HepG2 (cell line): ENCODE results near the gene ODAD4. TPM values are rescaled to one million over a fixed set of nuclear protein-coding genes. Genes with fewer than 3 reads are reported as not detected.

Experiments used
- CTCF ChIP-seq: sonication (generic); formaldehyde crosslinking; IDR thresholded peaks from 2 replicates; pipeline ENCODE4 v1.5.0; 2020; ENCODE audit warnings: mild to moderate bottlenecking, missing genetic modification reagents, moderate library complexity
- GATA4 ChIP-seq: sonication (generic); IDR thresholded peaks from 2 replicates; pipeline ENCODE4 v1.6.1; 2016; ENCODE audit warnings: antibody characterized with exemption, low read depth, borderline replicate concordance
- GLI4 ChIP-seq: sonication (generic); formaldehyde crosslinking; IDR thresholded peaks from 2 replicates; pipeline ENCODE4 v1.5.1; 2020; ENCODE audit warnings: missing genetic modification reagents, mild to moderate bottlenecking, moderate library complexity, borderline replicate concordance
- MYC ChIP-seq: sonication (generic); formaldehyde crosslinking; IDR thresholded peaks from 2 replicates; pipeline ENCODE4 v1.9.0; 2021; ENCODE audit warnings: missing genetic modification reagents, borderline replicate concordance
- MZF1 ChIP-seq: sonication (generic); formaldehyde crosslinking; IDR thresholded peaks from 2 replicates; pipeline ENCODE4 v1.8.1; 2023; ENCODE audit warnings: mild to moderate bottlenecking, missing genetic modification reagents, borderline replicate concordance
- NR1H2 ChIP-seq: sonication (generic); formaldehyde crosslinking; IDR thresholded peaks from 2 replicates; pipeline ENCODE4 v1.8.1; 2022; ENCODE audit warnings: low read depth, missing genetic modification reagents, borderline replicate concordance
- PCBP1 ChIP-seq: fragments of 200-400 bp; formaldehyde crosslinking; IDR thresholded peaks from 2 replicates; pipeline ENCODE4 v1.6.1; 2017; ENCODE audit warnings: mild to moderate bottlenecking, low read depth, low read length, borderline replicate concordance
- POLR2AphosphoS2 ChIP-seq: IDR thresholded peaks from 2 replicates; pipeline ENCODE4 v1.6.1; 2011; ENCODE audit warnings: low read depth, low read length, improper control_type of control experiment
- POLR2AphosphoS5 ChIP-seq: IDR thresholded peaks from 2 replicates; pipeline ENCODE4 v1.6.1; 2012; ENCODE audit warnings: low read depth, low read length
- SIN3A ChIP-seq: IDR thresholded peaks from 2 replicates; pipeline ENCODE4 v1.6.1; 2011; ENCODE audit warnings: low read depth, mild to moderate bottlenecking, control low read depth, low read length, borderline replicate concordance
- SKI ChIP-seq: fragments of 450-650 bp; IDR thresholded peaks from one replicate; pipeline ENCODE4 v1.6.1; 2018; ENCODE audit warnings: mild to moderate bottlenecking; ENCODE audit not compliant: partially characterized antibody
- SOX5 ChIP-seq: IDR thresholded peaks from 2 replicates; pipeline ENCODE4 v1.6.1; 2016; ENCODE audit warnings: borderline replicate concordance
- TBX2 ChIP-seq: sonication (generic); formaldehyde crosslinking; IDR thresholded peaks from 2 replicates; pipeline ENCODE4 v1.5.0; 2020; ENCODE audit warnings: missing genetic modification reagents, mild to moderate bottlenecking, borderline replicate concordance
- THAP7 ChIP-seq: sonication (generic); formaldehyde crosslinking; IDR thresholded peaks from 2 replicates; pipeline ENCODE4 v1.8.1; 2023; ENCODE audit warnings: mild to moderate bottlenecking, missing genetic modification reagents
- YY1 ChIP-seq: IDR thresholded peaks from 2 replicates; pipeline ENCODE4 v1.6.1; 2011; ENCODE audit warnings: low read length, low read depth, moderate library complexity, mild to moderate bottlenecking; ENCODE audit not compliant: insufficient read depth, insufficient replicate concordance
- ZNF274 ChIP-seq: sonication (generic); formaldehyde crosslinking; IDR thresholded peaks from 2 replicates; pipeline ENCODE4 v1.5.1; 2020; ENCODE audit warnings: mild to moderate bottlenecking, missing genetic modification reagents
- ZNF280D ChIP-seq: sonication (generic); formaldehyde crosslinking; IDR thresholded peaks from 2 replicates; pipeline ENCODE4 v1.5.1; 2020; ENCODE audit warnings: mild to moderate bottlenecking, missing genetic modification reagents
- ZNF562 ChIP-seq: sonication (generic); formaldehyde crosslinking; IDR thresholded peaks from 2 replicates; pipeline ENCODE4 v1.8.0; 2022; ENCODE audit warnings: missing genetic modification reagents, borderline replicate concordance
- ZNF564 ChIP-seq: sonication (generic); formaldehyde crosslinking; IDR thresholded peaks from 2 replicates; pipeline ENCODE4 v1.8.1; 2023; ENCODE audit warnings: mild to moderate bottlenecking, missing genetic modification reagents
- ZNF816 ChIP-seq: sonication (generic); formaldehyde crosslinking; IDR thresholded peaks from 2 replicates; pipeline ENCODE4 v1.8.0; 2022; ENCODE audit warnings: missing genetic modification reagents, mild to moderate bottlenecking, borderline replicate concordance
- ZNF83 ChIP-seq: sonication (generic); formaldehyde crosslinking; IDR thresholded peaks from 2 replicates; pipeline ENCODE4 v1.4.0; 2020; ENCODE audit warnings: missing genetic modification reagents, mild to moderate bottlenecking, borderline replicate concordance
- polyA plus RNA-seq, 8 experiments: library from polyadenylated mRNA; depleted of rRNA in 3 of 8; stranded (reverse) in 7 of 8; unstranded in 1 of 8; fragments of >200 nt; fragmentation: Illumina TruSeq in 4 of 8; extraction: Trizol in 4 of 8; gene quantifications; 2 replicates each; pipeline versions ENCODE4 v1.2.1 to v1.2.3, GENCODE V29; 2011 to 2016; ENCODE audit warnings: low read depth in 4 of 8, missing spikeins in 1 of 8, mixed read lengths in 1 of 8; ENCODE audit not compliant: insufficient read depth in 1 of 8
- total RNA-seq, 5 experiments: library from RNA; depleted of rRNA; stranded (reverse); fragments of >200 nt; fragmentation: Illumina TruSeq; extraction: Trizol; gene quantifications; 2 replicates each; pipeline ENCODE4 v1.2.3, GENCODE V29; 2016; ENCODE audit warnings: low read depth in 1 of 5

Gene ODAD4
- total and polyA plus RNA-seq, 2 of the 13 experiments (the other 11 are each of a cell fraction or from before 2014, with no cell fraction given) = 0.48 to 0.53 TPM

GRCh38 chr17:41967141-41967920, 36.9 kb downstream of the ODAD4 start (continued):
- TF ChIP-seq ZNF280D = peak; percentile 35; the same call in 1 of the 2 replicates
- TF ChIP-seq GLI4 (CRISPR knock-in tag) = 0 out of 2 replicates have a peak, but pooled peaks have one; percentile 39
- 0 out of 2 replicates have a peak, but pooled peaks have one; percentile 51 for TF ChIP-seq MZF1
- no peak for TF ChIP-seq THAP7 (CRISPR knock-in tag)
- TF ChIP-seq ZNF564 (CRISPR knock-in tag) = peak; percentile 21; the same call in 1 of the 2 replicates
- peak; percentile 80; the same call in 1 of the 2 replicates for TF ChIP-seq SOX5 (CRISPR knock-in tag)
- TF ChIP-seq PCBP1 = peak; percentile 43; the same call in 1 of the 2 replicates
- 0 out of 2 replicates have a peak, but pooled peaks have one; percentile 8 for TF ChIP-seq CTCF (CRISPR knock-in tag)
- no peak for TF ChIP-seq ZNF816 (CRISPR knock-in tag)
- 0 out of 2 replicates have a peak, but pooled peaks have one; percentile 32 for TF ChIP-seq NR1H2
- peak; percentile 31; the same call in 1 of the 2 replicates for TF ChIP-seq TBX2
- no peak for TF ChIP-seq POLR2AphosphoS2
- TF ChIP-seq YY1 = peak; percentile 86
- TF ChIP-seq GATA4 = peak; percentile 50; the same call in 1 of the 2 replicates
- TF ChIP-seq MYC = peak; percentile 54
- peak; percentile 60; the same call in 1 of the 2 replicates for TF ChIP-seq POLR2AphosphoS5
- peak; percentile 31 for TF ChIP-seq SKI
- no peak for TF ChIP-seq ZNF562 (CRISPR knock-in tag)
- 0 out of 2 replicates have a peak, but pooled peaks have one; percentile 13 for TF ChIP-seq ZNF274 (CRISPR knock-in tag)
- TF ChIP-seq ZNF83 (CRISPR knock-in tag) = no peak
- TF ChIP-seq SIN3A = no peak; the same call in 1 of the 2 replicates
